AG09319 (cell line): ENCODE results near the gene SSX5.
"Not testable (repeated sequence)": the region's sequence is repeated elsewhere in the genome, so short reads cannot be mapped to it uniquely, and the experiment has no call there.

Experiments
- DNase-seq: peaks from one replicate; pipeline ENCODE4 v3.0.0-alpha.2; 2010; ENCODE audit warnings: low read depth; ENCODE audit errors: extremely low read depth
- CTCF ChIP-seq: IDR thresholded peaks from 2 replicates; pipeline ENCODE4 v1.5.1; 2011; ENCODE audit warnings: low read depth, mild to moderate bottlenecking, inconsistent platforms, low read length, moderate library complexity

The SSX5 gene

GRCh38 chrX:48196745-48197201 is at the start of gene SSX5:
Gene SSX5 (minus strand): TSS chrX:48196795. CDS start chrX:48195358, 1,437 bp downstream.
- DNase-seq = no peak
- no peak for TF ChIP-seq CTCF

- DNase-seq = not testable (repeated sequence)
Measured at GRCh38 chrX:48224196-48224595, 27.6 kb upstream of the SSX5 start.

- DNase-seq = not testable (repeated sequence)
Measured at GRCh38 chrX:48214341-48214740, 17.7 kb upstream of the SSX5 start.

GRCh38 chrX:48190024-48190423 is 6.6 kb downstream of the SSX5 start:
- DNase-seq = not testable (repeated sequence)

GRCh38 chrX:48181882-48182281 is 14.7 kb downstream of the SSX5 start:
- DNase-seq = not testable (repeated sequence)

- DNase-seq = no peak
- no peak for TF ChIP-seq CTCF
Measured at GRCh38 chrX:48180811-48181210, 15.8 kb downstream of the SSX5 start.

- no peak for TF ChIP-seq CTCF
- DNase-seq = no peak
Measured at GRCh38 chrX:48179691-48180090, 16.9 kb downstream of the SSX5 start.

- not testable (repeated sequence) for DNase-seq
Measured at GRCh38 chrX:48166322-48166721, 30.3 kb downstream of the SSX5 start.

- TF ChIP-seq CTCF = no peak
- no peak for DNase-seq
Measured at GRCh38 chrX:48165241-48165640, 31.4 kb downstream of the SSX5 start.

GRCh38 chrX:48156014-48156413 is 40.6 kb downstream of the SSX5 start:
- no peak for DNase-seq
- TF ChIP-seq CTCF = no peak
